Mesenchymal stem cell (in vitro differentiated cells and primary cell): ENCODE data around the gene CDK11B.

Experiments used
- DNase-seq: peaks from one replicate; pipeline ENCODE4 v3.0.0-alpha.2; 2013
- H2AFZ ChIP-seq: one replicate; pipeline ENCODE4 v1.6.1; 2013; ENCODE audit warnings: low read depth, mild to moderate bottlenecking, control low read depth, inconsistent platforms, low read length, moderate library complexity
- H2AK5ac ChIP-seq: 2 replicates; pipeline ENCODE4 v1.6.1; 2013; ENCODE audit warnings: low read length, moderate library complexity, mild to moderate bottlenecking, inconsistent platforms; ENCODE audit not compliant: severe bottlenecking
- H2BK120ac ChIP-seq: one replicate; pipeline ENCODE4 v1.6.1; 2013; ENCODE audit warnings: low read depth, mild to moderate bottlenecking, inconsistent platforms, low read length, moderate library complexity
- H2BK12ac ChIP-seq, 2 experiments: one replicate each; pipeline ENCODE4 v1.6.1; 2013; ENCODE audit warnings: inconsistent platforms in 2 of 2, low read length in 2 of 2, mild to moderate bottlenecking in 2 of 2, moderate library complexity in 2 of 2, control low read depth in 1 of 2
- H2BK15ac ChIP-seq: one replicate; pipeline ENCODE4 v1.6.1; 2013; ENCODE audit warnings: mild to moderate bottlenecking, low read depth, inconsistent platforms; ENCODE audit not compliant: poor library complexity, severe bottlenecking
- H2BK5ac ChIP-seq: 2 replicates; pipeline ENCODE4 v1.6.1; 2013; ENCODE audit warnings: low read depth, mild to moderate bottlenecking, low read length, control low read depth, inconsistent platforms; ENCODE audit not compliant: poor library complexity, severe bottlenecking
- H3K14ac ChIP-seq, 2 experiments: one replicate each; pipeline ENCODE4 v1.6.1; 2013; ENCODE audit warnings: inconsistent platforms in 2 of 2, low read length in 2 of 2, control low read depth in 1 of 2, mild to moderate bottlenecking in 1 of 2, moderate library complexity in 1 of 2
- H3K18ac ChIP-seq, 2 experiments: one replicate each; pipeline ENCODE4 v1.6.1; 2013; ENCODE audit warnings: inconsistent platforms in 2 of 2, low read length in 2 of 2, control low read depth in 1 of 2, low read depth in 1 of 2, mild to moderate bottlenecking in 1 of 2
- H3K23ac ChIP-seq, 2 experiments: one replicate each; pipeline ENCODE4 v1.6.1; 2013; ENCODE audit warnings: inconsistent platforms in 2 of 2, low read length in 2 of 2, mild to moderate bottlenecking in 2 of 2, moderate library complexity in 2 of 2, control low read depth in 1 of 2
- H3K27ac ChIP-seq: 2 replicates; pipeline ENCODE4 v1.5.1; 2013; ENCODE audit warnings: mild to moderate bottlenecking, moderate library complexity, low read length, control low read depth, inconsistent platforms; ENCODE audit not compliant: poor library complexity, severe bottlenecking
- H3K27me3 ChIP-seq, 2 experiments: 2 replicates each; pipeline versions ENCODE4 v1.6.1 to v1.7.0; 2013; ENCODE audit warnings: low read length in 2 of 2, mild to moderate bottlenecking in 2 of 2, moderate library complexity in 2 of 2, control low read depth in 1 of 2, inconsistent platforms in 1 of 2; ENCODE audit not compliant: control insufficient read depth in 1 of 2, insufficient read depth in 1 of 2
- H3K36me3 ChIP-seq, 2 experiments: 2 replicates each; pipeline versions ENCODE4 v1.6.1 to v1.7.0; 2013; ENCODE audit warnings: low read length in 2 of 2, control low read depth in 1 of 2, inconsistent platforms in 1 of 2, low read depth in 1 of 2, mild to moderate bottlenecking in 1 of 2; ENCODE audit not compliant: insufficient read depth in 2 of 2, control insufficient read depth in 1 of 2
- H3K4ac ChIP-seq, 2 experiments: one replicate each; pipeline ENCODE4 v1.6.1; 2013; ENCODE audit warnings: inconsistent platforms in 2 of 2, low read length in 2 of 2, mild to moderate bottlenecking in 2 of 2, moderate library complexity in 2 of 2, control low read depth in 1 of 2, low read depth in 1 of 2
- H3K4me1 ChIP-seq: 2 replicates; pipeline ENCODE4 v1.6.1; 2013; ENCODE audit warnings: low read depth, low read length, control low read depth; ENCODE audit not compliant: control insufficient read depth, insufficient read depth
- H3K4me2 ChIP-seq: 2 replicates; pipeline ENCODE4 v1.6.1; 2013; ENCODE audit warnings: low read length, mild to moderate bottlenecking, inconsistent platforms; ENCODE audit not compliant: poor library complexity, severe bottlenecking
- H3K4me3 ChIP-seq, 2 experiments: 2 replicates each; pipeline versions ENCODE4 v1.5.1 to v1.7.0; 2013; ENCODE audit warnings: low read length in 2 of 2, mild to moderate bottlenecking in 2 of 2, control low read depth in 1 of 2, low read depth in 1 of 2; ENCODE audit not compliant: insufficient read depth in 1 of 2
- H3K79me1 ChIP-seq: replicated peaks from 2 replicates; pipeline ENCODE4 v1.6.1; 2013; ENCODE audit warnings: mild to moderate bottlenecking, control low read depth, low read length, inconsistent platforms; ENCODE audit not compliant: poor library complexity, severe bottlenecking
- H3K9ac ChIP-seq: 2 replicates; pipeline ENCODE4 v1.7.0; 2013; ENCODE audit warnings: mild to moderate bottlenecking, low read length, moderate library complexity
- H3K9me3 ChIP-seq: 2 replicates; pipeline ENCODE4 v1.7.0; 2013; ENCODE audit warnings: mild to moderate bottlenecking, low read length; ENCODE audit not compliant: control insufficient read depth
- H4K8ac ChIP-seq: one replicate; pipeline ENCODE4 v1.6.1; 2013; ENCODE audit warnings: inconsistent platforms, mild to moderate bottlenecking, low read length, moderate library complexity
- H4K91ac ChIP-seq: one replicate; pipeline ENCODE4 v1.6.1; 2013; ENCODE audit warnings: mild to moderate bottlenecking, low read length, inconsistent platforms
- WGBS: methylation state at CpG from one replicate; pipeline ENCODE4 v1.1.7; 2013; ENCODE audit warnings: mixed read lengths; 5-methylcytosine and 5-hydroxymethylcytosine counted together

The CDK11B gene

GRCh38 chr1:1629430-1630190 lies 29.2 kb downstream of the CDK11B start:
- Histone ChIP-seq H2AFZ (no peak overlapping the region), H3K14ac (no peak overlapping the region), H3K27ac (no peak overlapping the region), H2BK5ac (no peak overlapping the region), H2AK5ac (no peak overlapping the region), H3K79me1 (no peaks in the 10 kb centered on the region), H4K8ac (no peak overlapping the region), H3K9me3 (no peaks in the 10 kb centered on the region), H4K91ac (peak overlapping the region; percentile 11), H3K18ac (no peak overlapping the region), H3K23ac (no peak overlapping the region), H3K4me3 (no peak overlapping the region), H3K4me2 (no peak overlapping the region), H2BK12ac (no peak overlapping the region), H3K27me3 (peaks cover 3 to 8% of the 10 kb centered on the region in 2 experiments), H3K4ac (no peak overlapping the region), H3K9ac (no peak overlapping the region), H3K4me1 (peaks cover 20% of the 10 kb centered on the region), H3K36me3 (peaks cover 6 to 55% of the 10 kb centered on the region in 2 experiments), H2BK15ac (no peak overlapping the region), H2BK120ac (no peak overlapping the region)
- 53% methylated on average over 35 of the region's 48 CpGs for WGBS
- DNase-seq: no peak

GRCh38 chr1:1628754-1629429 lies 29.9 kb downstream of the CDK11B start:
- Histone ChIP-seq H3K9ac (no peak overlapping the region), H3K4me1 (peaks cover 20% of the 10 kb centered on the region), H3K4ac (no peak overlapping the region), H3K18ac (no peak overlapping the region), H3K4me2 (no peak overlapping the region), H3K36me3 (peaks cover 6 to 63% of the 10 kb centered on the region in 2 experiments), H2BK5ac (no peak overlapping the region), H3K27ac (no peak overlapping the region), H2BK120ac (no peak overlapping the region), H3K79me1 (no peaks in the 10 kb centered on the region), H3K23ac (no peak overlapping the region), H3K27me3 (peaks cover 3 to 8% of the 10 kb centered on the region in 2 experiments), H3K14ac (no peak overlapping the region), H4K91ac (no peak overlapping the region), H2AK5ac (no peak overlapping the region), H3K4me3 (no peak overlapping the region), H4K8ac (no peak overlapping the region), H2BK12ac (no peak overlapping the region), H2BK15ac (no peak overlapping the region), H2AFZ (no peak overlapping the region), H3K9me3 (no peaks in the 10 kb centered on the region)
- no peak for DNase-seq
- 55% methylated on average over 34 of the region's 53 CpGs for WGBS

GRCh38 chr1:1627829-1628753 lies 30.7 kb downstream of the CDK11B start:
- Histone ChIP-seq H3K4ac (no peak overlapping the region), H3K18ac (no peak overlapping the region), H2BK15ac (no peak overlapping the region), H2BK12ac (no peak overlapping the region), H3K9ac (no peak overlapping the region), H2AK5ac (no peak overlapping the region), H3K4me3 (no peak overlapping the region), H3K79me1 (peaks cover 4% of the 10 kb centered on the region), H2AFZ (no peak overlapping the region), H3K4me1 (peaks cover 24% of the 10 kb centered on the region), H3K36me3 (peaks cover 6 to 71% of the 10 kb centered on the region in 2 experiments), H3K14ac (no peak overlapping the region), H2BK120ac (no peak overlapping the region), H2BK5ac (no peak overlapping the region), H4K91ac (peak overlapping the region; percentile 36), H4K8ac (no peak overlapping the region), H3K27ac (no peak overlapping the region), H3K27me3 (peaks cover 3 to 8% of the 10 kb centered on the region in 2 experiments), H3K9me3 (no peaks in the 10 kb centered on the region), H3K4me2 (no peak overlapping the region), H3K23ac (no peak overlapping the region)
- no peak for DNase-seq
- 95% methylated on average over 53 of the region's 53 CpGs for WGBS
